Coronary artery (tissue), 2 donors: ENCODE measurements around the gene AP1G1.
"Not testable (repeated sequence)": the region's sequence is repeated elsewhere in the genome, so short reads cannot be mapped to it uniquely, and the experiment has no call there.

Experiments
- DNase-seq: peaks from one replicate; pipeline ENCODE4 v3.0.0-alpha.2; 2017; ENCODE audit warnings: low spot score
- H3K27ac ChIP-seq, 2 donors: fragments of 200-600 bp; sonication (generic); one replicate each; pipeline ENCODE4 v1.5.1; 2016 to 2019
- H3K4me3 ChIP-seq: fragments of 200-600 bp; sonication (generic); 2 replicates; pipeline ENCODE4 v1.5.1; 2016; ENCODE audit warnings: mild to moderate bottlenecking, moderate library complexity
- TF ChIP-seq, protein P1 (sequence below): fragments of 200-600 bp; sonication (generic); IDR thresholded peaks from one replicate; pipeline ENCODE4 v1.5.1; 2019; ENCODE audit warnings: antibody characterized with exemption

AP1G1 gene

DNA sequence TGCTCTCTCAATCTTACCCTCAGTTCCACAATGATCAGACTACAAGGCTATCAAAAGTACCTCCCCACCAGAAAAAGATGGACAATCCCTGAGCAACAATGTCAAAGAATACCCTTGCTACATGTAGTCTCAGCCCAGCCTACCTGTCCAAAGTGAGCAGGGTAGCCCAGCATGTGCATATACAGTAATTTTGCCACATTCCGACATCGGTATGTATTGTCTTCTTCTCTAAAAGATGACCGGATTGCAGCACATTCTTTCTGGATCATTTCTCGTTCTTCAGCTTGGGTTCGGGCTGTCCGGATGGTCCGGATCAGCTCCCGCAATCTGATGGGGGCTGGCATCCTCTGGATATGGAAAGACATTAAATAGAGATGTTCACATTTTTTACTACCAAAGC, 19.5 kb downstream of the AP1G1 start:
- no peak for DNase-seq
- Histone ChIP-seq H3K4me3 (no peak overlapping the region), H3K27ac (no peak overlapping the region)
- TF ChIP-seq, protein P1, sequence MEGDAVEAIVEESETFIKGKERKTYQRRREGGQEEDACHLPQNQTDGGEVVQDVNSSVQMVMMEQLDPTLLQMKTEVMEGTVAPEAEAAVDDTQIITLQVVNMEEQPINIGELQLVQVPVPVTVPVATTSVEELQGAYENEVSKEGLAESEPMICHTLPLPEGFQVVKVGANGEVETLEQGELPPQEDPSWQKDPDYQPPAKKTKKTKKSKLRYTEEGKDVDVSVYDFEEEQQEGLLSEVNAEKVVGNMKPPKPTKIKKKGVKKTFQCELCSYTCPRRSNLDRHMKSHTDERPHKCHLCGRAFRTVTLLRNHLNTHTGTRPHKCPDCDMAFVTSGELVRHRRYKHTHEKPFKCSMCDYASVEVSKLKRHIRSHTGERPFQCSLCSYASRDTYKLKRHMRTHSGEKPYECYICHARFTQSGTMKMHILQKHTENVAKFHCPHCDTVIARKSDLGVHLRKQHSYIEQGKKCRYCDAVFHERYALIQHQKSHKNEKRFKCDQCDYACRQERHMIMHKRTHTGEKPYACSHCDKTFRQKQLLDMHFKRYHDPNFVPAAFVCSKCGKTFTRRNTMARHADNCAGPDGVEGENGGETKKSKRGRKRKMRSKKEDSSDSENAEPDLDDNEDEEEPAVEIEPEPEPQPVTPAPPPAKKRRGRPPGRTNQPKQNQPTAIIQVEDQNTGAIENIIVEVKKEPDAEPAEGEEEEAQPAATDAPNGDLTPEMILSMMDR = no peak

DNA sequence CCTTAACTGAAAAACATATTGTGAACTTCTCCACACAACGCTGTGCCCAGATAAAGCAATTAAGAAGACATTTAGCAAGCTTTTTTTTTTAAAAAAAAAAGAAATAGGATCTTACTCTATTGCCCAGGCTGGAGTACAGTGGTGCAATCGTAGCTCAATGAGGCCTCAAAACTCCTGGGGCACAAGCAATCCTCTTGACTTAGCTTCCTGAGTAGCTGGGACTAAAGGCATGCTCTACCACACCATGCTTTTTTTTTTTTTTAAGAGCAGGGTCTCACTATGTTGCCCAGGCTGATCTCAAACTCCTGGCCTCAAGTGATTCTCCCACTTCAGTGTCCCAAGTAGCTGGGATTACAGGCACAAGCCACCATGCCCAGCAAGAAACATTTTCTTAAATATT, 20.1 kb downstream of the AP1G1 start:
- TF ChIP-seq, protein P1 = no peak
- Histone ChIP-seq H3K4me3 (no peak overlapping the region), H3K27ac (no peak overlapping the region)
- DNase-seq = no peak

DNA sequence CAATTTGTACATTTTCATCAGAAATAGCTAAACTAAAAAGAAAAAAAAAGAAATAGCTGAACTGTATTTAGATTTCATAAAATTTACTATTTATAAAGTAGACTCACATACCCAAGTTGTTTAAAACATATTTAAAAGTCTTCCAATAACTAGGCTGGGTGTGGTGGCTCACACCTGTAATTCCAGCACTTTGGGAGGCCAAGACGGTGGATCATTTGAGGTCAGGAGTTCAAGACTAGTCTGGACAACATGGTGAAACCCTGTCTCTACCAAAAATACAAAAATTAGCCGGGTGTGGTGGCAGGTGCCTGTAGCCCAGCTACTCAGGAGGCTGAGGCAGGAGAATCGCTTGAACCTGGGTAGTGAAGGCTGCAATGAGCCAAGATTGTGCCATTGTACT, 23.5 kb downstream of the AP1G1 start:
- DNase-seq, H3K27ac ChIP-seq, H3K4me3 ChIP-seq: not testable (repeated sequence)

DNA sequence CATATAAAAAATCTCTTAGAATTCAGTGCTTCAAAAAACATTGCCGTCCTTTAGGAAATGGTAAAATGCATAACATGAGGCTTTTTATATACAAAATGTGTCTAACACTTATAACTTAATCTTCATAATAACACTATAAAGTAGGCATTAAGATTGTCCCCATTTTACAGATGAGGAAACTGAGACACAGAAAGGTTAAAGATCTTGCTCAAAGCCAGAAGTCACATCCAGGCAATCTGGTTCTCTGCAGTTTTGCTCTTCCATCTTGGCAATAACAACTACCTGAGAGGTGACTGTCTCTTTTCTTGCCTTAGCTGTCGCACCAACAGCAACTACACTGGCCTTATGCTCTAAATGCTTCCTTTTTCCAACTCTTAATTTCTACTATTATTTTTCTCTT, 24.5 kb downstream of the AP1G1 start:
- DNase-seq = no peak
- TF ChIP-seq, protein P1 = no peak
- Histone ChIP-seq H3K4me3 (no peak overlapping the region), H3K27ac (no peak overlapping the region)

DNA sequence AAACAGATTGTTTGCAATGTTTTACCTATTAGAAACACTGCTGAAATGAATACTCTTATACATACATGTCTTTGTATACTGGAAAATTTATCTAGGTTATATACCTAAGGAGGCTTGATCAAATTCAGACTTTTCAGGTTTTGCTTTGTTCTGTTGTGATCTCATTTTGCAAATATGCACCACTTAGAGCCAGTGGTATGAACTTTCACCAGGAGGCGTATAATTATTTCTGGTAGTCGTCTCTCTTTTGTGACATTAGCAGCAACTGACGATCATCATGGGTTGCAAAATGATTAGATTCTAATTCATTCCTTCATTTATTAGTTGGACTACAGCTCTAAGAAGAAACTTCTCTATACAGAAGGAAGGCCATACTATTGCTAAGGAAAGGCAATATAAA, 26.9 kb downstream of the AP1G1 start:
- TF ChIP-seq, protein P1 = no peak
- no peak for DNase-seq
- Histone ChIP-seq H3K27ac (no peak overlapping the region), H3K4me3 (no peak overlapping the region)

DNA sequence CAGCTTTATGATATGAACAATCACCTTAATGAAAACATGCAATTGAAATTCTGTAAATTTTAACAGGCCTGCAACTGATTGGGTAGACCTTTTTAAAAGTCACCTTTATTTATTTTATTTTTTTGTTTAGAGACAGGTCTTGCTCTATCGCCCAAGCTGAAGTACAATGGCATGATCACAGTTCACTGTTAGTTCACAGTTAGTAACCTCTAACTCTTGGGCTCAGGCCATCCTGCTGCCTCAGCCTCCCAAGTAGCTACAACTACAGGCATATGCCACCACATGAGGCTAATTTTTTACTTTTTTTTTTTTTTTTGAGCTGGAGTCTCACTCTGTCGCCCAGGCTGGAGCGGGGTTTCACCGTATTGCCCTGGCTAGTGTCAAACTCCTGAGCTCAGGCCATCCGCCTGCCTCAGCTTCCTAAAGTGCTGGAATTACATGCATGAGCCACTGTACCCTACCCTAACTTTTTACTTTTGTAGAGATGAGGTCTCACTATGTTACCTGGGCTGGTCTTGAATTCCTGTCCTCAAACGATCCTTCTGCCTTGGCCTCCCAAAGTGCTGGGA, 28.0 kb downstream of the AP1G1 start:
- Histone ChIP-seq H3K27ac (no peak overlapping the region), H3K4me3 (no peak overlapping the region)
- DNase-seq = no peak
- TF ChIP-seq, protein P1 = no peak

DNA sequence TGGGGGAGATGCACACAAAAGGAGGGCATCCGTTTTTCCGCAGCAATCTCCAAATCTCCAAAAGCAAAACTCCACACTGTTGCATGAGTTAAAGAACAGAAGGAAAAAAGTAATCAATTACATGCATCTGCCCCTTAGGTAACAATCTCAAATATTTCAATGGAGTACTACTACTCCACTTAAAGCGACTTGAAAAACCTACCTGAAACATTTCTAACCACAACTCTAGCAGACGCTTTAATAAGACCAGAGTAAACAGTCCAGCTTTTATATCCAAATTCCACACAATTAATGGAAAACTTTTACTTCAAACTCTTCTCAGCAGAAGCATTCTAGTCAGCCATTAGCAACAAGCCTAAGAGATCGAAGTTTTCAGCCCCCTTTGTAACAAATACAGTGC, 29.9 kb downstream of the AP1G1 start:
- DNase-seq = no peak
- Histone ChIP-seq H3K4me3 (no peak overlapping the region), H3K27ac (no peak overlapping the region)
- TF ChIP-seq, protein P1 = no peak

DNA sequence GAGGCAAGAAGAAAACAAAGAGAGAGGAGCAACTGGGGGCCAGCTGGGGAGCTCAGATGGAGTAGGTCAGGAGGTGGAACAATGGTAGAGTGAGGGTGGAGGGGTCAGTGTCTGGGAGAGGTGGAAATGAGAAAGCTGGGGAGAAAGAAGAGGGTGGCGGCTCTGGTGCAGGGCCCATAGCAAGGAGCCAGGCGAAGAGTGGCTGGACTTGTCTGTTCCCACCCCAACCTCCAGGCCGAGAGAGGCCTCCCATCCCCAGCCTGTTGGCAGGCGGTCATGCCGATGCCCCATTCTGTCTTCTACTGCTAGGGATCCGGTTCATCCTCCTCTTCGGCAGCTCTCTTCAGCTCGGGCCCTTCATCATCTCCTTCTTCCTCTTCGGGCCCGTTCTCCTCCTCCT, 31.3 kb downstream of the AP1G1 start:
- H3K4me3 ChIP-seq = no peak overlapping the region
- H3K27ac ChIP-seq = no peak overlapping the region
- TF ChIP-seq, protein P1 = no peak
- DNase-seq = no peak
